Endodermal cell (in vitro differentiated cells): Measurements from ENCODE around the gene FAM210B. TPM values are rescaled to one million over a fixed set of nuclear protein-coding genes. Genes with fewer than 3 reads are reported as not detected.

ENCODE experiments used
- DNase-seq: peaks from one replicate; pipeline ENCODE4 v3.0.0-alpha.2; 2017
- H3K27ac ChIP-seq: 2 replicates; pipeline ENCODE4 v1.5.1; 2013; ENCODE audit warnings: mild to moderate bottlenecking, low read depth, low read length, moderate library complexity
- H3K27me3 ChIP-seq: 2 replicates; pipeline ENCODE4 v1.6.1; 2013; ENCODE audit warnings: mild to moderate bottlenecking, low read length, moderate library complexity; ENCODE audit not compliant: insufficient read depth, control insufficient read depth, poor library complexity, severe bottlenecking
- H3K36me3 ChIP-seq: 2 replicates; pipeline ENCODE4 v1.7.0; 2013; ENCODE audit warnings: mild to moderate bottlenecking, low read length, moderate library complexity; ENCODE audit not compliant: control insufficient read depth, insufficient read depth
- H3K4me1 ChIP-seq: one replicate; pipeline ENCODE4 v1.7.0; 2013; ENCODE audit warnings: low read length; ENCODE audit not compliant: control insufficient read depth, insufficient read depth
- H3K4me3 ChIP-seq: 2 replicates; pipeline ENCODE4 v1.5.1; 2013; ENCODE audit warnings: mild to moderate bottlenecking, low read length, moderate library complexity
- H3K9ac ChIP-seq: 2 replicates; pipeline ENCODE4 v1.6.1; 2013; ENCODE audit warnings: mild to moderate bottlenecking, low read length, moderate library complexity; ENCODE audit not compliant: poor library complexity, severe bottlenecking; ENCODE audit errors: extremely low read depth
- H3K9me3 ChIP-seq: 2 replicates; pipeline ENCODE4 v1.6.1; 2013; ENCODE audit warnings: mild to moderate bottlenecking, low read length, moderate library complexity; ENCODE audit not compliant: control insufficient read depth
- H3K27ac Mint-ChIP-seq: 2 replicates; pipeline ENCODE4 v1.8.0; 2020; ENCODE audit warnings: mixed read lengths
- H3K27me3 Mint-ChIP-seq: 2 replicates; pipeline ENCODE4 v1.8.0; 2021; ENCODE audit warnings: mild to moderate bottlenecking, mixed read lengths; ENCODE audit not compliant: insufficient read depth
- H3K36me3 Mint-ChIP-seq: 2 replicates; pipeline ENCODE4 v1.8.0; 2020; ENCODE audit warnings: low read depth, mixed read lengths
- H3K4me1 Mint-ChIP-seq: 2 replicates; pipeline ENCODE4 v1.8.0; 2020; ENCODE audit warnings: mixed read lengths
- H3K4me3 Mint-ChIP-seq: 2 replicates; pipeline ENCODE4 v1.8.0; 2020; ENCODE audit warnings: mild to moderate bottlenecking, moderate library complexity, mixed read lengths
- H3K9me3 Mint-ChIP-seq: 2 replicates; pipeline ENCODE4 v1.8.0; 2020; ENCODE audit warnings: mild to moderate bottlenecking, mixed read lengths
- WGBS, 2 experiments: methylation state at CpG; one replicate each; pipeline versions ENCODE4 v1.1.5 to v1.1.7; 2013; ENCODE audit warnings: missing lambda C conversion rate in 2 of 2, mixed read lengths in 1 of 2; ENCODE audit not compliant: insufficient coverage in 1 of 2, insufficient read length in 1 of 2; 5-methylcytosine and 5-hydroxymethylcytosine counted together
- total RNA-seq, 2 donors: library from RNA; stranded (reverse); fragmentation: NEBNext Ultra II Directional in 1 of 2; extraction: Animal tissue kit (Norgen Biotek cat#: 25700) in 1 of 2; gene quantifications; 2 replicates in 1 of 2; 3 replicates in 1 of 2; pipeline ENCODE4 v1.2.1, GENCODE V29; 2021
- TF ChIP-seq, protein P1 (sequence below): fragments of 200-600 bp; sonication (generic); conservative IDR thresholded peaks from 2 replicates; pipeline ENCODE4 v1.5.0; 2021; ENCODE audit warnings: antibody characterized with exemption, mild to moderate bottlenecking

FAM210B gene
- total RNA-seq, 2 donors from 2014 or later: 16.8 to 34.1 TPM

- peaks cover 37% of the 10 kb centered on the region for H3K4me1 Mint-ChIP-seq
- H3K9me3 ChIP-seq: peaks cover 3% of the 10 kb centered on the region
- H3K27ac ChIP-seq: no peak overlapping the region
- no peak overlapping the region for H3K27ac Mint-ChIP-seq
- H3K4me3 ChIP-seq: peak overlapping the region; percentile 47
- H3K27me3 Mint-ChIP-seq: peaks cover 72% of the 10 kb centered on the region
- H3K36me3 Mint-ChIP-seq: no peaks in the 10 kb centered on the region
- H3K9ac ChIP-seq: no peak overlapping the region
- H3K36me3 ChIP-seq: no peaks in the 10 kb centered on the region
- H3K27me3 ChIP-seq: peaks cover 27% of the 10 kb centered on the region
- H3K9me3 Mint-ChIP-seq: peaks cover under 1% of the 10 kb centered on the region
- 7 to 8% methylated on average over 27 to 41 of the region's 41 CpGs for WGBS, 2 experiments
- H3K4me3 Mint-ChIP-seq: peak overlapping the region; percentile 43
- no peaks in the 10 kb centered on the region for H3K4me1 ChIP-seq
- DNase-seq: peak; percentile 95
- TF ChIP-seq, protein P1, sequence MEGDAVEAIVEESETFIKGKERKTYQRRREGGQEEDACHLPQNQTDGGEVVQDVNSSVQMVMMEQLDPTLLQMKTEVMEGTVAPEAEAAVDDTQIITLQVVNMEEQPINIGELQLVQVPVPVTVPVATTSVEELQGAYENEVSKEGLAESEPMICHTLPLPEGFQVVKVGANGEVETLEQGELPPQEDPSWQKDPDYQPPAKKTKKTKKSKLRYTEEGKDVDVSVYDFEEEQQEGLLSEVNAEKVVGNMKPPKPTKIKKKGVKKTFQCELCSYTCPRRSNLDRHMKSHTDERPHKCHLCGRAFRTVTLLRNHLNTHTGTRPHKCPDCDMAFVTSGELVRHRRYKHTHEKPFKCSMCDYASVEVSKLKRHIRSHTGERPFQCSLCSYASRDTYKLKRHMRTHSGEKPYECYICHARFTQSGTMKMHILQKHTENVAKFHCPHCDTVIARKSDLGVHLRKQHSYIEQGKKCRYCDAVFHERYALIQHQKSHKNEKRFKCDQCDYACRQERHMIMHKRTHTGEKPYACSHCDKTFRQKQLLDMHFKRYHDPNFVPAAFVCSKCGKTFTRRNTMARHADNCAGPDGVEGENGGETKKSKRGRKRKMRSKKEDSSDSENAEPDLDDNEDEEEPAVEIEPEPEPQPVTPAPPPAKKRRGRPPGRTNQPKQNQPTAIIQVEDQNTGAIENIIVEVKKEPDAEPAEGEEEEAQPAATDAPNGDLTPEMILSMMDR: peak; percentile 98
These were observed 14.9 kb upstream of the FAM210B start for GRCh38 chr20:56343861-56344381.

GRCh38 chr20:56345911-56346310 is 12.9 kb upstream of the FAM210B start:
- no peak overlapping the region for H3K9ac ChIP-seq
- H3K27me3 Mint-ChIP-seq: peaks cover 67% of the 10 kb centered on the region

DNA sequence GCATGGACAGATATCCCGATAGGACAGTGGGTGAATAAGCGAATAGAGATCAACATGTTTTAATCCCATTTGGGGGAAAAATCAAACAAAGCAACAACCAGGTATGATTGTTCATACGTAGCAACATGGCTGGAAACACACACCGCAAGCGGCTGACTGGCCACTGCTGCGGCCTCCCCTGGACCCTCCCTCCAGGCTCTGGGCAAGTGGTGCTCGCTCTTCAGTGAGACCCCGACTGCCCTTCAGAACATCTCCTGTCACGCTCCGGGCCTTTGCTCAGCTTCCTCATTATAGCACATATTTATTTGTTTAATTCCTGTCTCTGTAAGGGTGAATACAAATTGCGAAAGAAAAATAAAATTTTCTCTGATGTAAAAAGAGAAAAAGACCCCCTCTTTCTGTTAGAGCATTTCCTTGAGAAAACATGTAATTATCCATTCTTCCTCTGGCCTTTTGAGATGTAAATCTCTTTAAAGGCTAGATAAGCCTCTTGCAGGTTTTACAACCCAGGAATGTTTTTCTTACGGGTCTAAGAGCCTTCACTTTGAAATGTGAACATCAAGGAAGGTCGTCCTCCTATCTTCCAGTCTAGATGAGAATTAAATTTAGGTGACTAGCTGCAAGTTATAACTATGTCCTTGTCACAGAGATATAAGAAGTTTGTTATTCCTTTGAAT is 11.0 kb upstream of the FAM210B start:
- Histone ChIP-seq H3K9ac (peak overlapping the region; percentile 52), H3K4me3 (peak overlapping the region; percentile 62), H3K36me3 (no peaks in the 10 kb centered on the region), H3K9me3 (peaks cover 8% of the 10 kb centered on the region), H3K27ac (peak overlapping the region; percentile 29), H3K27me3 (peaks cover 18% of the 10 kb centered on the region), H3K4me1 (no peaks in the 10 kb centered on the region)
- Mint-ChIP-seq H3K9me3 (peaks cover 15% of the 10 kb centered on the region), H3K27ac (peak overlapping the region; percentile 56), H3K36me3 (no peaks in the 10 kb centered on the region), H3K27me3 (peaks cover 51% of the 10 kb centered on the region), H3K4me3 (peak overlapping the region; percentile 35), H3K4me1 (peaks cover 34% of the 10 kb centered on the region)
- TF ChIP-seq, protein P1: no peak
- 32 to 46% methylated on average over 8 to 11 of the region's 13 CpGs for WGBS, 2 experiments
- DNase-seq: peak; percentile 80

More at GRCh38 chr20:56345911-56346310, 12.9 kb upstream of the FAM210B start:
- H3K4me3 ChIP-seq: no peak overlapping the region
- H3K9me3 Mint-ChIP-seq: no peaks in the 10 kb centered on the region
- H3K4me3 Mint-ChIP-seq: no peak overlapping the region
- no peaks in the 10 kb centered on the region for H3K36me3 Mint-ChIP-seq
- no peaks in the 10 kb centered on the region for H3K36me3 ChIP-seq
- H3K27ac ChIP-seq: no peak overlapping the region
- H3K9me3 ChIP-seq: no peaks in the 10 kb centered on the region
- H3K27ac Mint-ChIP-seq: no peak overlapping the region
- TF ChIP-seq, protein P1: no peak
- 88 to 91% methylated on average over 4 to 8 of the region's 8 CpGs for WGBS, 2 experiments
- H3K4me1 Mint-ChIP-seq: peaks cover 36% of the 10 kb centered on the region
- H3K27me3 ChIP-seq: peaks cover 27% of the 10 kb centered on the region
- H3K4me1 ChIP-seq: no peaks in the 10 kb centered on the region
- DNase-seq: no peak
